ENCODE results near the gene TMEM17. TPM values are rescaled to one million over a fixed set of nuclear protein-coding genes. Genes with fewer than 3 reads are reported as not detected.

Gene TMEM17
- total and polyA plus RNA-seq, 2 of the 13 experiments (the other 11 are each of a cell fraction or from before 2014, with no cell fraction given): 0.22 to 0.50 TPM

GRCh38 chr2:62526531-62527381 lies 20.8 kb upstream of the TMEM17 start (continued):
- peak; percentile 90; the same call in 1 of the 2 replicates for TF ChIP-seq ZNF230 (CRISPR knock-in tag; IDR thresholded peaks at IDR 0.05)
- no peak for TF ChIP-seq THYN1 (CRISPR knock-in tag; IDR thresholded peaks at IDR 0.05; ENCODE audit: borderline replicate concordance, low read depth)
- peak; percentile 94 for TF ChIP-seq MIER3 (CRISPR knock-in tag; IDR thresholded peaks at IDR 0.05; ENCODE audit: borderline replicate concordance)
- no peak for TF ChIP-seq TERF1 (CRISPR knock-in tag; IDR thresholded peaks at IDR 0.05)
- TF ChIP-seq ZNF136 (CRISPR knock-in tag; IDR thresholded peaks at IDR 0.05; ENCODE audit: low read depth): no peak
- TF ChIP-seq ZFP37 (CRISPR knock-in tag; IDR thresholded peaks at IDR 0.05; ENCODE audit: borderline replicate concordance): peak; percentile 87; the same call in 1 of the 2 replicates
- TF ChIP-seq PAXIP1 (CRISPR knock-in tag; conservative IDR thresholded peaks at IDR 0.05): peak; percentile 95
- TF ChIP-seq ZNF510 (CRISPR knock-in tag; IDR thresholded peaks at IDR 0.05; ENCODE audit: low read depth): peak; percentile 93; the same call in 1 of the 2 replicates
- TF ChIP-seq CBX2 (IDR thresholded peaks at IDR 0.05; ENCODE audit: low read depth, low read length): no peak
- TF ChIP-seq CBX2 (CRISPR knock-in tag; IDR thresholded peaks at IDR 0.05; ENCODE audit: low read depth): 0 out of 2 replicates have a peak, but pooled peaks have one; percentile 86
- no peak for TF ChIP-seq ARNT (IDR thresholded peaks at IDR 0.05)
- peak; percentile 87 for TF ChIP-seq KAT8 (CRISPR knock-in tag; IDR thresholded peaks at IDR 0.05)
- TF ChIP-seq MLX (CRISPR knock-in tag; IDR thresholded peaks at IDR 0.05): peak; percentile 97
- 0 out of 2 replicates have a peak, but pooled peaks have one; percentile 47 for TF ChIP-seq ZNF879 (CRISPR knock-in tag; IDR thresholded peaks at IDR 0.05)
- TF ChIP-seq ZNF724P (CRISPR knock-in tag; IDR thresholded peaks at IDR 0.05; ENCODE audit: borderline replicate concordance): peak; percentile 76
- peak; percentile 27; the same call in 1 of the 2 replicates for TF ChIP-seq ZSCAN5A (CRISPR knock-in tag; IDR thresholded peaks at IDR 0.05; ENCODE audit: borderline replicate concordance)
- peak; percentile 79 for TF ChIP-seq TCF7 (IDR thresholded peaks at IDR 0.05; ENCODE audit: low read depth)
- peak; percentile 90 for TF ChIP-seq NR2C2 (CRISPR knock-in tag; IDR thresholded peaks at IDR 0.05; ENCODE audit: borderline replicate concordance)
- peak; percentile 47 for TF ChIP-seq TFAP4 (IDR thresholded peaks at IDR 0.05; ENCODE audit: borderline replicate concordance, low read depth)
- TF ChIP-seq ZBTB43 (CRISPR knock-in tag; conservative IDR thresholded peaks at IDR 0.05): peak; percentile 98
